Measurements from ENCODE around the gene RND1. TPM values are rescaled to one million over a fixed set of nuclear protein-coding genes. Genes with fewer than 3 reads are reported as not detected.

The RND1 gene
- polyA plus RNA-seq, 1 donor (not counting 4 experiments of a cell fraction or from before 2014, with no cell fraction given) = 0.16 TPM

- H3K9me3 ChIP-seq (ENCODE audit: control insufficient read depth, low read depth, low read length) = no peaks in the 10 kb centered on the region
- DNase-seq (ENCODE audit: low read depth, low spot score) = no peak
- no peak overlapping the region for H3K27ac ChIP-seq (ENCODE audit: control insufficient read depth, insufficient read depth, low read length)
- no peak overlapping the region for H3K4me3 ChIP-seq (ENCODE audit: control insufficient read depth in 2 of 3, extremely low read depth in 1 of 3, insufficient read depth in 2 of 3, low read depth in 1 of 3, low read length in 3 of 3)
- no peaks in the 10 kb centered on the region for H3K9me1 ChIP-seq (ENCODE audit: control insufficient read depth, extremely low read depth, insufficient read depth, low read length)
- H3K4me2 ChIP-seq (ENCODE audit: control insufficient read depth, extremely low read depth, insufficient read depth, low read depth, low read length) = no peak overlapping the region
- no peak for TF ChIP-seq EZH2 (IDR thresholded peaks at IDR 0.05; ENCODE audit: low read length)
- TF ChIP-seq, protein P1, sequence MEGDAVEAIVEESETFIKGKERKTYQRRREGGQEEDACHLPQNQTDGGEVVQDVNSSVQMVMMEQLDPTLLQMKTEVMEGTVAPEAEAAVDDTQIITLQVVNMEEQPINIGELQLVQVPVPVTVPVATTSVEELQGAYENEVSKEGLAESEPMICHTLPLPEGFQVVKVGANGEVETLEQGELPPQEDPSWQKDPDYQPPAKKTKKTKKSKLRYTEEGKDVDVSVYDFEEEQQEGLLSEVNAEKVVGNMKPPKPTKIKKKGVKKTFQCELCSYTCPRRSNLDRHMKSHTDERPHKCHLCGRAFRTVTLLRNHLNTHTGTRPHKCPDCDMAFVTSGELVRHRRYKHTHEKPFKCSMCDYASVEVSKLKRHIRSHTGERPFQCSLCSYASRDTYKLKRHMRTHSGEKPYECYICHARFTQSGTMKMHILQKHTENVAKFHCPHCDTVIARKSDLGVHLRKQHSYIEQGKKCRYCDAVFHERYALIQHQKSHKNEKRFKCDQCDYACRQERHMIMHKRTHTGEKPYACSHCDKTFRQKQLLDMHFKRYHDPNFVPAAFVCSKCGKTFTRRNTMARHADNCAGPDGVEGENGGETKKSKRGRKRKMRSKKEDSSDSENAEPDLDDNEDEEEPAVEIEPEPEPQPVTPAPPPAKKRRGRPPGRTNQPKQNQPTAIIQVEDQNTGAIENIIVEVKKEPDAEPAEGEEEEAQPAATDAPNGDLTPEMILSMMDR (optimal IDR thresholded peaks at IDR 0.05 in 1 of 3, IDR thresholded peaks at IDR 0.05 in 1 of 3, conservative IDR thresholded peaks at IDR 0.05 in 1 of 3; ENCODE audit: extremely low read depth in 1 of 3, insufficient read depth in 2 of 3, low read length in 3 of 3) = no peak
- H3K4me1 ChIP-seq (ENCODE audit: control insufficient read depth, extremely low read depth, insufficient read depth, low read length) = peaks cover 4% of the 10 kb centered on the region
- no peaks in the 10 kb centered on the region for H3K79me2 ChIP-seq (ENCODE audit: control insufficient read depth, insufficient read depth, low read length)
- H3K27me3 ChIP-seq (ENCODE audit: control insufficient read depth, extremely low read depth, insufficient read depth, low read length) = peaks cover 29% of the 10 kb centered on the region
- no peak for FAIRE-seq
- dilution Hi-C loops (cut with MboI; ENCODE audit: extremely low pct_ligation_motif_present, low sequenced_read_pairs) = no loop called here
- no peaks in the 10 kb centered on the region for H4K20me1 ChIP-seq (ENCODE audit: control insufficient read depth, extremely low read depth, insufficient read depth, low read length)
- no peaks in the 10 kb centered on the region for H3K36me3 ChIP-seq (ENCODE audit: control insufficient read depth in 2 of 2, extremely low read depth in 1 of 2, insufficient read depth in 2 of 2, low read length in 2 of 2)
- H3K9ac ChIP-seq (ENCODE audit: control insufficient read depth, extremely low read depth, insufficient read depth, low read length) = no peak overlapping the region
- no peak overlapping the region for H2AFZ ChIP-seq (ENCODE audit: control insufficient read depth, low read length)
Measured at GRCh38 chr12:48883305-48884161, 17.9 kb upstream of the RND1 start.

GRCh38 chr12:48882972-48883304 is 17.3 kb upstream of the RND1 start:
- no peak for DNase-seq (ENCODE audit: low read depth, low spot score)
- TF ChIP-seq EZH2 (IDR thresholded peaks at IDR 0.05; ENCODE audit: low read length) = no peak
- TF ChIP-seq, protein P1 (optimal IDR thresholded peaks at IDR 0.05 in 1 of 3, IDR thresholded peaks at IDR 0.05 in 1 of 3, conservative IDR thresholded peaks at IDR 0.05 in 1 of 3; ENCODE audit: extremely low read depth in 1 of 3, insufficient read depth in 2 of 3, low read length in 3 of 3) = no peak
- dilution Hi-C loops (cut with MboI; ENCODE audit: extremely low pct_ligation_motif_present, low sequenced_read_pairs) = no loop called here
- Histone ChIP-seq H4K20me1 (ENCODE audit: control insufficient read depth, extremely low read depth, insufficient read depth, low read length) (no peaks in the 10 kb centered on the region), H2AFZ (ENCODE audit: control insufficient read depth, low read length) (no peak overlapping the region), H3K4me3 (ENCODE audit: control insufficient read depth in 2 of 3, extremely low read depth in 1 of 3, insufficient read depth in 2 of 3, low read depth in 1 of 3, low read length in 3 of 3) (no peak overlapping the region), H3K9ac (ENCODE audit: control insufficient read depth, extremely low read depth, insufficient read depth, low read length) (no peak overlapping the region), H3K9me1 (ENCODE audit: control insufficient read depth, extremely low read depth, insufficient read depth, low read length) (no peaks in the 10 kb centered on the region), H3K27me3 (ENCODE audit: control insufficient read depth, extremely low read depth, insufficient read depth, low read length) (peaks cover 29% of the 10 kb centered on the region), H3K4me1 (ENCODE audit: control insufficient read depth, extremely low read depth, insufficient read depth, low read length) (peaks cover 4% of the 10 kb centered on the region), H3K27ac (ENCODE audit: control insufficient read depth, insufficient read depth, low read length) (no peak overlapping the region), H3K4me2 (ENCODE audit: control insufficient read depth, extremely low read depth, insufficient read depth, low read depth, low read length) (no peak overlapping the region), H3K9me3 (ENCODE audit: control insufficient read depth, low read depth, low read length) (no peaks in the 10 kb centered on the region), H3K36me3 (ENCODE audit: control insufficient read depth in 2 of 2, extremely low read depth in 1 of 2, insufficient read depth in 2 of 2, low read length in 2 of 2) (no peaks in the 10 kb centered on the region), H3K79me2 (ENCODE audit: control insufficient read depth, insufficient read depth, low read length) (no peaks in the 10 kb centered on the region)
- no peak for FAIRE-seq

All from keratinocyte (primary cell).